ENCODE data around the gene PDIA5.

GRCh38 chr3:123060054-123060453, 6.8 kb upstream of the PDIA5 start:
- no peak for TF ChIP-seq POLR2AphosphoS5 (IDR thresholded peaks at IDR 0.05; ENCODE audit: borderline replicate concordance, low read depth, low read length)
- TF ChIP-seq EZH2 (IDR thresholded peaks at IDR 0.05): no peak

Measured in SK-N-MC (cell line).